Measurements from ENCODE around the gene CCDC18. TPM values are rescaled to one million over a fixed set of nuclear protein-coding genes. Genes with fewer than 3 reads are reported as not detected.

CCDC18 gene
- total RNA-seq, 1 experiment from 2014 or later = 18.1 TPM

- no peaks in the 10 kb centered on the region for H3K27me3 ChIP-seq (ENCODE audit: insufficient read depth, low read length)
- ChIA-PET RAD21 (ENCODE audit: low non-redundant PET in 1 of 2, low total read pairs in 2 of 2, uncharacterized antibody in 2 of 2, unreplicated experiment in 2 of 2) (no interaction called here), POLR2A (no interaction called here), CTCF (no interaction called here)
- peaks cover 13 to 17% of the 10 kb centered on the region in 2 experiments; a peak in 3 of 4 replicates for H3K36me3 ChIP-seq (ENCODE audit: control insufficient read depth in 1 of 2, insufficient read depth in 2 of 2, low read length in 2 of 2)
- 0 out of 2 replicates have a peak, but pooled peaks cover 6% of the 10 kb centered on the region for H3K79me2 ChIP-seq (ENCODE audit: insufficient read depth, low read length)
- no TSS peak for BruUV-seq (replicated peaks)
- intact Hi-C loops (cut with micrococcal nuclease) = no loop called here
- TF ChIP-seq ZFX (IDR thresholded peaks at IDR 0.05) (no peak), CTCF (IDR thresholded peaks at IDR 0.05 in 2 of 3, conservative IDR thresholded peaks at IDR 0.05 in 1 of 3; ENCODE audit: borderline replicate concordance in 1 of 3, insufficient read depth in 1 of 3, low read depth in 2 of 3, low read length in 2 of 3) (no peak), EZH2phosphoT487 (IDR thresholded peaks at IDR 0.05; ENCODE audit: borderline replicate concordance) (no peak), YY1 (IDR thresholded peaks at IDR 0.05; ENCODE audit: extremely low read depth, insufficient replicate concordance, low read depth, low read length) (no peak), EZH2 (IDR thresholded peaks at IDR 0.05) (no peak), ATF3 (IDR thresholded peaks at IDR 0.05) (no peak), ELF1 (IDR thresholded peaks at IDR 0.05; ENCODE audit: borderline replicate concordance, low read depth) (no peak), POLR2A (IDR thresholded peaks at IDR 0.05; ENCODE audit: borderline replicate concordance, extremely low read depth, insufficient read depth, insufficient read length) (no peak), FOSL1 (IDR thresholded peaks at IDR 0.05; ENCODE audit: low read depth) (no peak), ZNF274 (IDR thresholded peaks at IDR 0.05; ENCODE audit: low read depth, low read length) (no peak), REST (IDR thresholded peaks at IDR 0.05; ENCODE audit: low read depth) (no peak), CBX3 (IDR thresholded peaks at IDR 0.05; ENCODE audit: low read depth) (no peak)
- no peak overlapping the region for H3K4me2 ChIP-seq (ENCODE audit: low read length)
- DNase-seq (ENCODE audit: low read depth, low spot score) (no peak), ATAC-seq (no peak)
- no peak overlapping the region for H3K27ac ChIP-seq (ENCODE audit: low read depth, low read length)
- no peaks in the 10 kb centered on the region for H3K4me1 ChIP-seq (ENCODE audit: control insufficient read depth in 1 of 2, insufficient read depth in 2 of 2, low read length in 2 of 2)
- no peaks in the 10 kb centered on the region for H3K9me2 ChIP-seq (ENCODE audit: insufficient read depth)
- H2AFZ ChIP-seq (ENCODE audit: low read depth, low read length, poor library complexity, severe bottlenecking) = no peak overlapping the region
- no peak overlapping the region for H3K9ac ChIP-seq (ENCODE audit: low read length)
- no peaks in the 10 kb centered on the region for H4K20me1 ChIP-seq (ENCODE audit: insufficient read depth)
- no peaks in the 10 kb centered on the region for H3K9me3 ChIP-seq (ENCODE audit: control insufficient read depth in 1 of 2, insufficient read depth in 1 of 2, low read depth in 1 of 2, low read length in 2 of 2)
- H3K4me3 ChIP-seq (replicated peaks in 1 of 2; ENCODE audit: low read depth in 1 of 2, low read length in 2 of 2) = no peak overlapping the region
These were observed 40.4 kb upstream of the CCDC18 start for GRCh38 chr1:93140106-93140505.

Measured in HCT116 (cell line).